T-helper 2 cell treated with Interferon-gamma antibody and Interleukin-4, amounts not matched to agents 100 ng/mL and 5 ng/mL, for 36 hours (primary cell): ENCODE results near the gene PKNOX2. TPM values are rescaled to one million over a fixed set of nuclear protein-coding genes. Genes with fewer than 3 reads are reported as not detected.

ENCODE experiments used
- intact Hi-C: fragments of 100-400 bp; cut with micrococcal nuclease; formaldehyde crosslinking; loops from one replicate; pipeline ENCODE4 v1.15.1; 2023
- total RNA-seq: library from RNA; stranded (reverse); gene quantifications from 2 replicates; pipeline ENCODE4 v1.2.3, GENCODE V29; 2022

The PKNOX2 gene
- total RNA-seq, 1 donor from 2014 or later, result not detected

DNA sequence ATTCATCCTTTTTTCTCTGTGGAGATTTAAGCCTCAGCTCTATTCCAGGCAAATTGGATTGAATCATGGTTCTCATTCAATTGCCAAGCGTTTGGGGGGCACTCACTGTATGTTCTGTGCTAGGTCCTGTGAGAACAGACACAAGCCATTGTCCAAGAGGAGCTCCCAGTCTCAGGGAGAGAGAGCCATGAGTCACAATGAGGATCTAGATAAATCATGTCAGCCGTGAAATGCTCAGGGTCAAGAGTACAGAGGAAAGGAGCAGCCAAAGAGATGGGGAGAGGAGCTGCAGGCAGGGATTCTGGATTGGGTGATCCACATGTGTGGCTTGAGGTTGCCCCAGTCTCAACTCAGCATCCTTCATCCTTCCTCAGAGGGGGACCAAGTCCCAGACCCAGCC is 237.9 kb downstream of the PKNOX2 start:
- intact Hi-C loops, result loop anchor here (10.0 kb wide), 1 partner anchor 472 kb away; no protein-coding TSS in a partner anchor

- intact Hi-C loops, result loop anchor here (10.0 kb wide), 1 partner anchor 471 kb away; no protein-coding TSS in a partner anchor
Measured at GRCh38 chr11:125404157-125404810, 239.7 kb downstream of the PKNOX2 start.

GRCh38 chr11:125404811-125405790 is 240.6 kb downstream of the PKNOX2 start:
- intact Hi-C loops, result loop anchor here (1.0 to 10.0 kb wide), 2 partner anchors 443 to 470 kb away; no protein-coding TSS in a partner anchor

GRCh38 chr11:125407046-125407445 is 242.5 kb downstream of the PKNOX2 start:
- intact Hi-C loops, result loop anchor here (10.0 kb wide), 1 partner anchor 468 kb away; no protein-coding TSS in a partner anchor

GRCh38 chr11:125408311-125408711 is 243.8 kb downstream of the PKNOX2 start:
- intact Hi-C loops, result loop anchor here (10.0 kb wide), 1 partner anchor 466 kb away; no protein-coding TSS in a partner anchor

- intact Hi-C loops, result no loop called here
Measured at GRCh38 chr11:125410091-125410490, 245.5 kb downstream of the PKNOX2 start.

DNA sequence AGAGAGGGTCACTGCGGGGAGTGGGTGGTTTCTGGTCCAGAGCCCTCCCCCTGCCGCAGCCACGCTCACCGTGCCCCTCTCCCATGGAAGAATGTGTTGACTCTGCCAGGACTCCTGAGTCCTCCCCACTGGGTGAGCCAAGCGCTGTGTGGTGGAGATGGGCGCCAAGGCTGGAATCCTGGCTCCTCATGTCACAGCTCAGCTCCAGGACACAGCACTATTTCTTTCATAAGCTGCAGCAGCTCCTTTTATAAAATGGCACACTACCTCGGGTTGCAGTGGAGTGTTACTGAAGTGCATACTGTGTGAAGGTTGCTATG is 247.6 kb downstream of the PKNOX2 start:
- intact Hi-C loops, result no loop called here

DNA sequence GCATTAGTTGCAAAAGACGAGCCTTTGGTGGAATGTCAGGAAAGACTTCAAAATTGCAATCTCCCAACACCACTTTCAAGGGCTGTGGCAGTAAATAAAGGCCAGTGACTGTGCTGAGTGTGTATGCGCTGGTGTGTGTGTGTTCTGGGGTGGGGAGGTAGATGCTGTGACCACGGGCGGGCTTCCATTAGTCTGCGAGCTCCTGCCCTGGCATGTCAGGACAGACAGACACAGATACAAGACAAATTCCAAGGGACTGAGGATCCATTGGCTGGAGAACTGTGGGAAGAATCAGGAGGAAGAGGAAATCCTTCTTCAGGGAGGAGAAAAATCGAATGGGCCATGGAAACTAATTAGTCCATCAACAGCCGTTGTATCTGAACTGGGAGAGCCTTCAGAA is 248.0 kb downstream of the PKNOX2 start:
- intact Hi-C loops, result no loop called here

DNA sequence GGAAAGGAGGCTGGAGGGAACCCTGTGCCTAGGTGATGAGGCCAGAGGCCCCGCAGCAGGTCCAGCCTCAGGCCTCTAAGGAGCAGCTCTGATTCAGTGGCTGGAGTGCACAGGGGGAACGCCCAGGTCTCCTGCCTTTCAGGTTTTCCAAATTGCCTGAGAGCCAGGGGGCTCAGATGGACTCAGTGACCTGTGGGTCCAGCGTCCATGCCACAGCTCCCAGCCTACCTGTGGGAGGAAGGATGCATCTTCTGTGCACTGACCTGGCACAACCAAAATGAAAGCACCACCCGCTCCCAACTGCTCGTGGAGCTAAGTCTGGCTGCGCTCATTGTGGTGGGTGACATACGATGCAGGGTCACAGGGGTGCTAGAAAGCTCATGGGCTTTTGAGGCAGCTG is 248.7 kb downstream of the PKNOX2 start:
- intact Hi-C loops, result no loop called here

GRCh38 chr11:125414121-125414520 is 249.6 kb downstream of the PKNOX2 start:
- intact Hi-C loops, result no loop called here

- intact Hi-C loops, result no loop called here
Measured at GRCh38 chr11:125416981-125417935, 252.7 kb downstream of the PKNOX2 start.

DNA sequence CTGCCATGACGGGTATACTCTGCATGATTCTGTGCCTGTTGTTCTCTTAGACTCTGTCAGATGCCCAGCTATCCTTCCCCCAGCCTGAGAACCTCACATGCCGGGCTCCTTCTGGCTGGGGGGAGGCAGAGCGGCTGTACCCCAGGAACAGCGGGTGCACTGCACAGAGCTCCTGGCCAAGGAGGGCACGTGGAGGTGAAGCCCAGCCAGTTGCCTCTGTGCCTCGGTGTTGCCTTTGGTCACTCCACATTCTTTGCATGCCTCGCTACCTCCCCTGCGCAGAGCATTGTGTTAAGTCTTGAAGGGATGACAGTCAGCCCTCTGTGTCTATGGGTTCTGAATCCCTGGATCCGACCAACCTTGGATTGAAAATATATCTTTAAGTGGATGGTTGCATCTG is 253.8 kb downstream of the PKNOX2 start:
- intact Hi-C loops, result no loop called here

DNA sequence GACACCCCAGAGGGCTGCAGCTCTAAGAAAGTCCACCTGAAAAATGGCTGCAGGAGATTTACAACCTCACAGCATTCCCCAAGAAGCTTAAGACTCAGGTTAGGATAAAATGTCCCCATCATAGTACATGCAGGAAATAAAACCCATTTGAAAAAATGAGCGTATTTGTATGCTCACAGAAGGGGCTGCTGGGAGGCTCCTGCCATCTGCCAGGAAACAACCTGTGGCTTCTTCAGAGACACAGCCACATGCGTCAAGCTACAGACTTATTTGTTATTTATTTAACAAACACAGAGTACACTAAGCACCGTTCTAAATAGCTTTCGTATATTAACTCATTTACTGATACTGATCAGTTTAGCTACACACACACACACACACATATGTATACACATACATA is 258.1 kb downstream of the PKNOX2 start:
- intact Hi-C loops, result no loop called here

DNA sequence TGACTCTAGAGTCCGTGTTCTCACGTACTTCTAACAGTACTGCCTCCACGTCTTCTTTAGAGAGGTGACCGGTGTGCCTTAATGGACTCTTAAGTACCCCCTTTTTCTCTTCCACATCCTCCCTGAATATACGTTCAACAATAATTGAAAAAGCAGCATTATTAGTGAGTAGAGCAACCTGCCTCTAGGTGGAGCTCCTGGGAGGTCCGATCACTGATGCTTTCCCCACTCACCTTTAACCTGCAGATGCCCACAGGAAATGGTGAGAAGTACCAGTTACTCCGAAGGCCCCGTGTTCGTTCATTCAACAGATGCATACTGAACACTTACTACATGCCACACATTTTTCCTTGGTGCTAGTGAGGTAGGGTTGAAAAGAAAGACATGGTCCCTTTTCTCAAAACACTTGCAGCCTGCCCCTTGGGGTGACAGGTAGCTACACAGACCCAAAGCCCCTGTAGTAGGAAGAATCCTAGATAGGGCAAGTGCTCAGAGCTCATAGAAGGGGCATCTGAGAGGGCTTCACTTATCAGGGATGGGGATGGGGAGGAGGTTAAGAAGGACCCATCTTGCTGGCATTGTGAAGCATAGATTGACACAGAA is 258.8 kb downstream of the PKNOX2 start:
- intact Hi-C loops, result no loop called here

- intact Hi-C loops, result no loop called here
Measured at GRCh38 chr11:125425601-125426000, 261.1 kb downstream of the PKNOX2 start.

DNA sequence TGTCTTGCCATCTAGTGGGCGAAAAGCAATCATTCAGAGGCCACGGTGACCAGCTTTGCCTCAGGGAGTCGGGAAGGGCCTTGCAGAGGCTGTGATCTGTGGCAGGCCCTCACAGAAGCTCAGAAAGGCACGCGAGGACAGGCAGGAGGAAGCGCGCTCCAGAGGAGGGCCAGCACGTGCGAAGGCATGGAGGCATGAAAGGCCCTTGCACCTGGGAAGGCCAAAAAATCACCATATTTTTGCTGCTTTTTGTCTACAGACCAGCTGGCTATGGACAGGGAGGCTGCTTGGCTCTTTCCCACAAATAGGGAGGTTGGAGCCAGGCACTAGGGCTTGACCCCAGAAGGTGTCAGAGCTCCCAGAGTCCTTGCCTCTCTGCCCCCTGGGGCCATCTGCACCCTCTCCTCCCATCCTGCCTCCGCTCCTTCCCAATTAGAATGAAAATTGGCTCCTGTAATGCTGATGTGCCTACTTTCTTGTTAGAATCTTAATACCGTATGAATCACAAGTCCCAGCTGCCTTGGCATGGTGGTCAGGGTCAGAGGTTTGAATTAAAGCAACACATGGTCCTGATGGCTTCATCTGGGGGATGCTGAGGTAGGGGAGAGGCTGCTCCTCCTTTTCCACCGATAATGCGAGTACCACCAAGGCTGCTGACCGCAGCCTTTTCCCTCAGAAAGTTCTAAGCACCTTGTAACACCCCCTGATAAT is 262.4 kb downstream of the PKNOX2 start:
- intact Hi-C loops, result no loop called here

DNA sequence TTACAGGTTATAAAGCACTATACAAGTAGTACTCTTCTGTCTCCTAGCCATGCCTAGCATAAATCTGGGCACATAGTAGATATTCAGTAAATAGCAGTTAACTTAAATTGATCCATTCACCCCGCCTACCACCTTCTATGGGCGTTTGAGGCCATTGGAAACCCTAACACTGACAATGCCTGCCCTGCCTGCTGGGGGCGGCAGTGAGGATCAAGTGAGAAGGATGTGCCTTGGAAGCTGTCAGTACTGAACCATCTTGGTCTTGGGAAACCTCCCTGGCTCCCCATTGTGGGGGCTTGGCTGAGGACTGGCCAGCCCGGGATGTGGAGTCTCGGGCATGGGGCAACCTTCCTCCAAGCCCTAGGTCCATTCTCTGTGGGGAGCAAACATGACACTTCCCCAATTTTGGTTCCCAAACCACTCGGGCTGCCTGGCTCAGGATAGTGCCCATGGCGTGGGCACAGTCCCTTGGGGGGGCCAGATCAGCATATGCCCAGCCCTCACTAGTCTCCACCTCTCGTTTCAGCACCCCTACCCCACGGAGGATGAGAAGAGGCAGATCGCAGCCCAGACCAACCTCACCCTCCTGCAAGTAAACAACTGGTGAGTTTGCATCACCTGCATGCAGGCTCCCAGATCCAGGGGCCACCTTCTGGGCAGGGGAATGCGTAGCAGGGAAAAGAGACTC is 264.1 kb downstream of the PKNOX2 start:
- intact Hi-C loops, result no loop called here

DNA sequence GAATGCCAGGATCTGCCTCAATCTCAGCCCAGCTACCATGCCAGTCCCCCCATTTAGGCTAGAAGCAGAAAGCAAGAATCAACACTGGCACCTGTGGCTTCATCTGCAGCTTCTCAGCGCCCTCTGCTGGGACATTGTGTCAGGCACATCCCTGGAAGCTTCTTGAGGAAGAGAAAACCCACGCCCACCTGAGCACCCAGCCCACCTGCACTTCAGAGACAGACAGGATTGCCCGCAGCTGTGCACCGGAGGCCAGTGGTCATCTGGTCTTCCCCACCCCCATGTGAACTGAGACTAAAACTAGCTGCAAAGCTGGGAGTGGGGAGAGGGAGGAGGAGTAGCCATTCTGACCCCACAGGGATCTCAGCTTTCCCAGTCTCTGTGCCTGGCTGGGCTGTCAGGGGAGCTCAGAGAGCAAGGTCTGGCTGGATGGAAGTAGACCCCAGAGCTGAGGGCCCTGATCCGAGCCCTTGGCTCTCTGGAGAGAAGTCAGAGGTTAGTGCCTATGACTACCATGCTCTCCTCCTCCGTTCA is 264.7 kb downstream of the PKNOX2 start:
- intact Hi-C loops, result no loop called here
